CD4-positive, alpha-beta T cell (primary cell): Measurements from ENCODE around the gene ZBTB4. TPM values are rescaled to one million over a fixed set of nuclear protein-coding genes. Genes with fewer than 3 reads are reported as not detected.

Experiments
- ATAC-seq: fragments of 200-7000 bp; cut with Tn5 transposase; one replicate; pipeline ENCODE4 v1.10.0; 2022; ENCODE audit warnings: mild to moderate bottlenecking; ENCODE audit not compliant: poor library complexity
- CTCF ChIA-PET: fragments of 350-600 bp; sonication (Branson Sonifier 250); formaldehyde crosslinking; loops from one replicate; lab custom pipeline; 2021; ENCODE audit warnings: antibody characterized with exemption, inconsistent platforms; lab: Charles Lee
- POLR2A ChIA-PET: fragments of 350-600 bp; sonication (Branson Sonifier 250); formaldehyde crosslinking; loops from one replicate; lab custom pipeline; 2021; ENCODE audit warnings: antibody characterized with exemption, inconsistent platforms; lab: Charles Lee
- DNase-seq, 14 experiments: peaks; one replicate each; pipeline ENCODE4 v3.0.0-alpha.2; 2013 to 2020; ENCODE audit warnings: mixed read lengths in 2 of 14
- H3K27ac ChIP-seq, 2 donors: one replicate each; pipeline versions ENCODE4 v1.5.1 to v1.7.0; 2013; ENCODE audit warnings: low read length in 2 of 2, low read depth in 1 of 2, mild to moderate bottlenecking in 1 of 2
- H3K27me3 ChIP-seq, 2 experiments: 1 replicate in 1 of 2; 2 replicates in 1 of 2; pipeline versions ENCODE4 v1.6.1 to v1.7.0; 2013; ENCODE audit warnings: low read length in 2 of 2, control low read depth in 1 of 2, mild to moderate bottlenecking in 1 of 2, moderate library complexity in 1 of 2; ENCODE audit not compliant: insufficient read depth in 2 of 2, control insufficient read depth in 1 of 2
- H3K36me3 ChIP-seq: one replicate; pipeline ENCODE4 v1.6.1; 2013; ENCODE audit warnings: low read length, control low read depth; ENCODE audit not compliant: insufficient read depth
- H3K4me1 ChIP-seq: one replicate; pipeline ENCODE4 v1.6.1; 2013; ENCODE audit warnings: low read length, control low read depth; ENCODE audit not compliant: insufficient read depth
- H3K4me3 ChIP-seq: one replicate; pipeline ENCODE4 v1.5.1; 2013; ENCODE audit warnings: mild to moderate bottlenecking, low read length, moderate library complexity
- H3K9me3 ChIP-seq, 2 experiments: 1 replicate in 1 of 2; 2 replicates in 1 of 2; pipeline versions ENCODE4 v1.6.1 to v1.7.0; 2013; ENCODE audit warnings: low read length in 2 of 2, mild to moderate bottlenecking in 2 of 2, control low read depth in 1 of 2, moderate library complexity in 1 of 2; ENCODE audit not compliant: control insufficient read depth in 1 of 2, insufficient read depth in 1 of 2
- H3K27ac Mint-ChIP-seq: one replicate; pipeline ENCODE4 v1.8.0; 2020; ENCODE audit warnings: mixed read lengths
- H3K27me3 Mint-ChIP-seq: one replicate; pipeline ENCODE4 v1.8.0; 2021; ENCODE audit warnings: mixed read lengths
- H3K36me3 Mint-ChIP-seq: one replicate; pipeline ENCODE4 v1.8.0; 2021; ENCODE audit warnings: low read depth, mixed read lengths
- H3K4me1 Mint-ChIP-seq: one replicate; pipeline ENCODE4 v1.8.0; 2021; ENCODE audit warnings: low read depth, mixed read lengths
- H3K4me3 Mint-ChIP-seq: one replicate; pipeline ENCODE4 v1.8.0; 2020; ENCODE audit warnings: mild to moderate bottlenecking, mixed read lengths
- H3K9me3 Mint-ChIP-seq: one replicate; pipeline ENCODE4 v1.8.0; 2020; ENCODE audit warnings: mixed read lengths
- intact Hi-C, 2 experiments: fragments of 100-400 bp; cut with DNase I in 1 of 2; cut with micrococcal nuclease in 1 of 2; formaldehyde crosslinking; loops; one replicate each; pipeline versions ENCODE4 v1.15.1 to v1.9.0; 2023 to 2025; cut with DNase I, micrococcal nuclease
- total RNA-seq, 174 experiments: library from RNA in 2 of 174; stranded (reverse) in 2 of 174; gene quantifications; one replicate each; pipeline ENCODE4 v1.2.3 and lab custom pipeline; 2021 to 2026
- TF ChIP-seq, protein P1 (sequence below): fragments of 200-600 bp; IDR thresholded peaks from one replicate; pipeline ENCODE4 v1.8.0; 2022; ENCODE audit warnings: antibody characterized with exemption, mild to moderate bottlenecking

ZBTB4 gene
- total RNA-seq, 2 experiments from 2014 or later = 55.1 to 55.6 TPM

DNA sequence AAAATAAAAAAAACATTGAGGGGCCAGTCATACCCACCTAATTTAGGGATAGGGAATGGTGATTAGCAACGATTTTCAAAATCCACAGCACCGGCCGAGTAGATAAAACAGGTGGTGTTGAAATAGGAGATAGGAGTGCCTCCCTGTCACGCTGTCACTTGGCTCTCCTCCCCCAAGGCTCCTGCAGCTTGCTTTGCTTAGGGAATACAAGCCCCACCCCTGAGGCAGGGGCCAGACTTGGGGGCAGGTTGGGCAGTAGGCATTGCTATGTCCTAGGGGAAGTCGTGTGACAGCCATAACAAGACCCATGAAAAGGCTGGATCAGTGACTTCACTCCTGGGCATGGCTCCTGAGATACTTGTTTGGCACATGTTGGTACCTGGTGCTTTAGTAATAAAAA lies 30.5 kb upstream of the ZBTB4 start:
- Histone ChIP-seq H3K9me3 (no peaks in the 10 kb centered on the region), H3K27ac (no peak overlapping the region), H3K27me3 (no peaks in the 10 kb centered on the region), H3K4me1 (no peaks in the 10 kb centered on the region), H3K36me3 (peaks cover 89% of the 10 kb centered on the region), H3K4me3 (no peak overlapping the region)
- ATAC-seq (no peak), DNase-seq (no peak)
- Mint-ChIP-seq H3K36me3 (peaks cover 97% of the 10 kb centered on the region), H3K27ac (peak overlapping the region; percentile 75), H3K4me1 (no peaks in the 10 kb centered on the region), H3K4me3 (no peak overlapping the region), H3K9me3 (no peaks in the 10 kb centered on the region), H3K27me3 (no peaks in the 10 kb centered on the region)
- intact Hi-C loops = loop anchor here in 1 of 2 experiments (10.0 kb wide), 1 partner anchor 175 kb away; the partner anchor contains the start of genes TP53 and WRAP53
- ChIA-PET POLR2A (no interaction called here), CTCF (no interaction called here)
- TF ChIP-seq, protein P1, sequence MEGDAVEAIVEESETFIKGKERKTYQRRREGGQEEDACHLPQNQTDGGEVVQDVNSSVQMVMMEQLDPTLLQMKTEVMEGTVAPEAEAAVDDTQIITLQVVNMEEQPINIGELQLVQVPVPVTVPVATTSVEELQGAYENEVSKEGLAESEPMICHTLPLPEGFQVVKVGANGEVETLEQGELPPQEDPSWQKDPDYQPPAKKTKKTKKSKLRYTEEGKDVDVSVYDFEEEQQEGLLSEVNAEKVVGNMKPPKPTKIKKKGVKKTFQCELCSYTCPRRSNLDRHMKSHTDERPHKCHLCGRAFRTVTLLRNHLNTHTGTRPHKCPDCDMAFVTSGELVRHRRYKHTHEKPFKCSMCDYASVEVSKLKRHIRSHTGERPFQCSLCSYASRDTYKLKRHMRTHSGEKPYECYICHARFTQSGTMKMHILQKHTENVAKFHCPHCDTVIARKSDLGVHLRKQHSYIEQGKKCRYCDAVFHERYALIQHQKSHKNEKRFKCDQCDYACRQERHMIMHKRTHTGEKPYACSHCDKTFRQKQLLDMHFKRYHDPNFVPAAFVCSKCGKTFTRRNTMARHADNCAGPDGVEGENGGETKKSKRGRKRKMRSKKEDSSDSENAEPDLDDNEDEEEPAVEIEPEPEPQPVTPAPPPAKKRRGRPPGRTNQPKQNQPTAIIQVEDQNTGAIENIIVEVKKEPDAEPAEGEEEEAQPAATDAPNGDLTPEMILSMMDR = no peak

DNA sequence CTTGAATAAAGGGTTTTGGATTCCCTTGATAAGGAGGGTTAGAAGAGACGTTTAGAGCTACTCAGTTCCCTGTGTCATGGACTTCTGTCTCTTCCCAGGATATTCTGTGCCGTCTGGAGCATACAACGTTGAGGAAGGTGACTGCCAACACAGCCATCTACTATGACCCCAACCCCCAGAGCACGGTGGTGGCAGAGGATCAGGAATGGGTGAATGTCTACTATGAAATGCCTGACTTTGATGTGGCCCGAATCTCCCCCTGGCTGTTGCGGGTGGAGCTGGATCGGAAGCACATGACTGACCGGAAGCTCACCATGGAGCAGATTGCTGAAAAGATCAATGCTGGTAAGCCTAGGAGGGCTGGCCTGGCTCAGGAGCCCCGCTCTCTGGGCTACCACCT lies 29.4 kb upstream of the ZBTB4 start:
- H3K4me1 ChIP-seq = no peaks in the 10 kb centered on the region
- peaks cover 95% of the 10 kb centered on the region for H3K36me3 ChIP-seq
- ChIA-PET POLR2A (interaction anchor here (1.2 kb wide), 1 partner anchor 53 kb away, joined by 3 read pairs; the partner anchor contains the start of gene SENP3), CTCF (interaction anchor here (1.0 to 1.7 kb wide), 2 partner anchors 52 to 72 kb away, joined by 3 read pairs; no protein-coding TSS in a partner anchor)
- Mint-ChIP-seq H3K27ac (no peak overlapping the region), H3K9me3 (no peaks in the 10 kb centered on the region), H3K4me3 (no peak overlapping the region), H3K36me3 (peaks cover 95% of the 10 kb centered on the region), H3K4me1 (no peaks in the 10 kb centered on the region), H3K27me3 (no peaks in the 10 kb centered on the region)
- H3K9me3 ChIP-seq = no peaks in the 10 kb centered on the region
- no peak overlapping the region for H3K4me3 ChIP-seq
- H3K27me3 ChIP-seq = no peaks in the 10 kb centered on the region
- TF ChIP-seq, protein P1 = no peak
- no peak overlapping the region for H3K27ac ChIP-seq
- DNase-seq = no peak
- intact Hi-C loops = no loop called here
- ATAC-seq = no peak

DNA sequence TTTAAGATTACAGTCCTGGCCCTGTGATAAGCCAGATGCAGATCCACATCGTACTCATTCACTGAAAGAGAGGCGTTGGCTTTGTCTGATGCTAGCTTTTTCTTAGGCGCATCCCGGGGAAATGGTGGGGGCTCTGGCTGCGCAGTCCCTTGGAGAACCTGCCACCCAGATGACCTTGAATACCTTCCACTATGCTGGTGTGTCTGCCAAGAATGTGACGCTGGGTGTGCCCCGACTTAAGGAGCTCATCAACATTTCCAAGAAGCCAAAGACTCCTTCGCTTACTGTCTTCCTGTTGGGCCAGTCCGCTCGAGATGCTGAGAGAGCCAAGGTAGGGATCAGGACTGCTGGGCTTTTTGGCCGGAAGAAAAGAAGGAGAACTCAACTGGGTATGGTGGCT lies 28.7 kb upstream of the ZBTB4 start:
- ATAC-seq (no peak), DNase-seq (no peak)
- Mint-ChIP-seq H3K36me3 (peaks cover 95% of the 10 kb centered on the region), H3K9me3 (no peaks in the 10 kb centered on the region), H3K27ac (peak overlapping the region; percentile 36), H3K4me3 (no peak overlapping the region), H3K4me1 (no peaks in the 10 kb centered on the region), H3K27me3 (no peaks in the 10 kb centered on the region)
- Histone ChIP-seq H3K27me3 (no peaks in the 10 kb centered on the region), H3K36me3 (peaks cover 95% of the 10 kb centered on the region), H3K4me3 (no peak overlapping the region), H3K9me3 (no peaks in the 10 kb centered on the region), H3K27ac (no peak overlapping the region), H3K4me1 (no peaks in the 10 kb centered on the region)
- TF ChIP-seq, protein P1 = no peak
- ChIA-PET CTCF (interaction anchor here (1.7 kb wide), 1 partner anchor 53 kb away, joined by 3 read pairs; no protein-coding TSS in a partner anchor), POLR2A (interaction anchor here (1.2 kb wide), 1 partner anchor 53 kb away, joined by 3 read pairs; the partner anchor contains the start of gene SENP3)
- intact Hi-C loops = no loop called here
